Activated gamma-delta T cell treated with anti-CD3 and anti-CD28 coated beads, Interleukin-2, amount 50 U/mL, for 16 hours (primary cell): ENCODE measurements around the gene CC2D1A.

ENCODE experiments used
- DNase-seq: peaks from one replicate; pipeline ENCODE4 v3.0.0-alpha.2; 2020; ENCODE audit warnings: low read depth

Gene CC2D1A

DNA sequence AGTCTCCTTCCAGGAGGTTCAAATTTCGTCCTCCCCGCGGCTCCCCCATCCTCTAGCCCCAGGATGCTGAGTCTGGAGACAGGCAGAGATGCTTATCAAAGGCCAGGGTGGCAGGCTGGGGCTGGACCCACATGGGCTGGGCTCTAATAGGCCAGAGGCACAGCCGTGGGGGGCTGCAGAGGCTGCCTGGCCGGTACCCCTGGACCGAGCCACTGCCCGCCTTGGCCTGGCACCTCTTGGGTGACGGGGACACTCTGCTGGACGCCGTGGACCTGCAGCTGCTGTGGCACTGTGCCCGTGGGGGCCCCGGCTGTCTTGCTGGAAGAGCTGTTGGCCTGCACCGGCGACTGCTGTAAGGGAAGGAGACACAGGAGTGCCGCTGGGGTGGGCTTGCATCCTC, 74.3 kb downstream of the CC2D1A start:
- no peak for DNase-seq
